ENCODE measurements around the gene AASDHPPT.

DNA sequence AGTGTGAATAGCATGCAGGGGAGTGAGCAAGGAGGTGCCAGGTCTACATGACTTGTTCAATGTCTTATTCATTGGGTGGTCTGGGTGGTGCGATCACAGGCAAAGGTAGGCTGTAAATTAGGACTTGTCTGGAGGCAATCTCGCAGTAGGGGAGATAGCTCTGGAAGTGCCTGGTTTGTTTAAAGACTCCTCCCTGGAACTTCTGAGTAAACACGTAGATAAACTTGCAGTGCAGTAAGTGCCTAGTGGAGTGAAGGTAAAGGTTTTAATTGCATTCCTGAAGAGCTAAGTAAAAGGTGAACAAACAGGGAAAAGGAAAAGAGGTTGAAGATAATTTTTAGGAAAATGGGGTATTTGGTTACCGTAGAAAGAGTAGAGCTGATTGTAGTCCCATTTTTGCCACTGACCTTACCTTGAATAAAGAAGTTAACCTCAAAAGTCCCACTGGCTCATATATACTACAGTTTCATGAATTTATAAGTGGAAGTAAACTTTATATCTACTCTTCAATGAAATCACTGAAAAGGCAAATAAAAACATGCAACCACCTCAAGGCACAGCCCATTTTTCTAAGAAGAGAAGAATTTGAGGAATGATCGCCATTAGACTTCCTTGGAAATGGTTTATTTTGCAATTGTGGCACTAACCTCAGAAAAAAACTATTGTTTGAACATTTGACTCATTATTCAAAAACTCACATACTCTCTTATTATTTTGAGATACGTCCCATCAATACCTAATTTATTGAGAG, 44.3 kb downstream of the AASDHPPT start:
- TF ChIP-seq RFX5 (IDR thresholded peaks at IDR 0.05; ENCODE audit: low read depth, low read length) (no peak), POLR2A (IDR thresholded peaks at IDR 0.05; ENCODE audit: low read depth, low read length) (no peak), CTCF (conservative IDR thresholded peaks at IDR 0.05; ENCODE audit: low read depth, low read length) (no peak), CEBPB (IDR thresholded peaks at IDR 0.05; ENCODE audit: low read depth, low read length) (no peak), MXI1 (IDR thresholded peaks at IDR 0.05; ENCODE audit: borderline replicate concordance, low read depth, low read length) (no peak), MAZ (IDR thresholded peaks at IDR 0.05; ENCODE audit: borderline replicate concordance, low read depth, low read length) (no peak), CHD1 (IDR thresholded peaks at IDR 0.05; ENCODE audit: low read depth, low read length) (no peak), BHLHE40 (IDR thresholded peaks at IDR 0.05; ENCODE audit: low read depth, low read length) (no peak), MAFK (IDR thresholded peaks at IDR 0.05; ENCODE audit: low read depth, low read length) (no peak), USF2 (IDR thresholded peaks at IDR 0.05; ENCODE audit: low read depth, low read length) (no peak), RAD21 (IDR thresholded peaks at IDR 0.05; ENCODE audit: low read length) (no peak), FOS (IDR thresholded peaks at IDR 0.05; ENCODE audit: low read depth, low read length) (no peak), ELK1 (IDR thresholded peaks at IDR 0.05; ENCODE audit: borderline replicate concordance, low read depth, low read length) (no peak), SMC3 (IDR thresholded peaks at IDR 0.05; ENCODE audit: low read depth, low read length) (no peak)
